Neuronal stem cell (in vitro differentiated cells): Measurements from ENCODE around the gene TTPAL.

Experiments
- DNase-seq: peaks from one replicate; pipeline ENCODE4 v3.0.0-alpha.2; 2013; ENCODE audit warnings: low spot score
- H2AFZ ChIP-seq: one replicate; pipeline ENCODE4 v1.6.1; 2013; ENCODE audit warnings: mild to moderate bottlenecking, low read length, inconsistent platforms
- H2AK5ac ChIP-seq: 2 replicates; pipeline ENCODE4 v1.6.1; 2013; ENCODE audit warnings: low read depth, mild to moderate bottlenecking, inconsistent platforms, low read length, moderate library complexity, mixed read lengths
- H2BK120ac ChIP-seq: 2 replicates; pipeline ENCODE4 v1.6.1; 2013; ENCODE audit warnings: low read depth, mild to moderate bottlenecking, inconsistent platforms, low read length, moderate library complexity, mixed read lengths
- H2BK12ac ChIP-seq: one replicate; pipeline ENCODE4 v1.6.1; 2013; ENCODE audit warnings: low read length, inconsistent platforms
- H2BK15ac ChIP-seq: 2 replicates; pipeline ENCODE4 v1.6.1; 2013; ENCODE audit warnings: mild to moderate bottlenecking, low read length, inconsistent platforms, mixed read lengths
- H2BK5ac ChIP-seq: one replicate; pipeline ENCODE4 v1.6.1; 2013; ENCODE audit warnings: inconsistent platforms, mild to moderate bottlenecking, low read length, moderate library complexity
- H3K14ac ChIP-seq: one replicate; pipeline ENCODE4 v1.6.1; 2013; ENCODE audit warnings: low read length, inconsistent platforms
- H3K18ac ChIP-seq: 2 replicates; pipeline ENCODE4 v1.6.1; 2013; ENCODE audit warnings: low read length, inconsistent platforms
- H3K23ac ChIP-seq: 2 replicates; pipeline ENCODE4 v1.6.1; 2013; ENCODE audit warnings: low read depth, mild to moderate bottlenecking, mixed read lengths, low read length, inconsistent platforms; ENCODE audit not compliant: poor library complexity
- H3K27ac ChIP-seq: replicated peaks from 3 replicates; pipeline ENCODE4 v1.5.1; 2013; ENCODE audit warnings: low read length, inconsistent platforms
- H3K27me3 ChIP-seq, 3 experiments: 2 replicates each; pipeline ENCODE4 v1.6.1; 2013; ENCODE audit warnings: low read length in 3 of 3, mild to moderate bottlenecking in 2 of 3, inconsistent platforms in 1 of 3, low read depth in 1 of 3, mixed read lengths in 1 of 3, moderate library complexity in 1 of 3; ENCODE audit not compliant: control insufficient read depth in 3 of 3, insufficient read depth in 3 of 3
- H3K36me3 ChIP-seq, 2 donors: replicated peaks in 1 of 2; 2 replicates each; pipeline ENCODE4 v1.6.1; 2013; ENCODE audit warnings: low read length in 2 of 2; ENCODE audit not compliant: control insufficient read depth in 2 of 2, insufficient read depth in 2 of 2
- H3K4ac ChIP-seq: 2 replicates; pipeline ENCODE4 v1.6.1; 2013; ENCODE audit warnings: inconsistent platforms, mild to moderate bottlenecking, low read length, moderate library complexity
- H3K4me1 ChIP-seq, 2 donors: 1 replicate in 1 of 2; 2 replicates in 1 of 2; pipeline ENCODE4 v1.6.1; 2013; ENCODE audit warnings: low read length in 2 of 2, low read depth in 1 of 2; ENCODE audit not compliant: control insufficient read depth in 2 of 2, insufficient read depth in 1 of 2
- H3K4me2 ChIP-seq: one replicate; pipeline ENCODE4 v1.6.1; 2013; ENCODE audit warnings: mild to moderate bottlenecking, low read length, inconsistent platforms; ENCODE audit not compliant: insufficient read depth, poor library complexity, severe bottlenecking
- H3K4me3 ChIP-seq, 2 donors: 2 replicates each; pipeline ENCODE4 v1.5.1; 2013; ENCODE audit warnings: low read length in 2 of 2, mild to moderate bottlenecking in 2 of 2, inconsistent platforms in 1 of 2, moderate library complexity in 1 of 2
- H3K79me1 ChIP-seq: one replicate; pipeline ENCODE4 v1.6.1; 2013; ENCODE audit warnings: low read depth, mild to moderate bottlenecking, inconsistent platforms, low read length, moderate library complexity
- H3K9ac ChIP-seq: one replicate; pipeline ENCODE4 v1.6.1; 2013; ENCODE audit warnings: mild to moderate bottlenecking, low read depth, low read length, inconsistent platforms; ENCODE audit not compliant: poor library complexity
- H3K9me3 ChIP-seq, 2 donors: replicated peaks in 1 of 2; 2 replicates each; pipeline versions ENCODE3 to v1.6.1; 2013; ENCODE audit warnings: low read length in 2 of 2, mild to moderate bottlenecking in 2 of 2, inconsistent platforms in 1 of 2, low read depth in 1 of 2, mixed read lengths in 1 of 2, moderate library complexity in 1 of 2; ENCODE audit not compliant: control insufficient read depth in 2 of 2, insufficient read depth in 1 of 2
- H4K8ac ChIP-seq: one replicate; pipeline ENCODE4 v1.6.1; 2013; ENCODE audit warnings: low read depth, mild to moderate bottlenecking, inconsistent platforms, low read length, moderate library complexity
- H4K91ac ChIP-seq: one replicate; pipeline ENCODE4 v1.6.1; 2013; ENCODE audit warnings: low read length, low read depth, mild to moderate bottlenecking, inconsistent platforms; ENCODE audit not compliant: poor library complexity
- WGBS, 2 donors: extraction: QIAGEN DNeasy Blood & Tissue Kit; methylation state at CpG; one replicate each; pipeline ENCODE4 v1.1.7; 2013; ENCODE audit warnings: missing lambda C conversion rate in 2 of 2, mixed read lengths in 1 of 2; ENCODE audit not compliant: insufficient read length in 2 of 2, insufficient replicate concordance in 1 of 2; ENCODE audit errors: extremely low coverage in 2 of 2; 5-methylcytosine and 5-hydroxymethylcytosine counted together

TTPAL gene

DNA sequence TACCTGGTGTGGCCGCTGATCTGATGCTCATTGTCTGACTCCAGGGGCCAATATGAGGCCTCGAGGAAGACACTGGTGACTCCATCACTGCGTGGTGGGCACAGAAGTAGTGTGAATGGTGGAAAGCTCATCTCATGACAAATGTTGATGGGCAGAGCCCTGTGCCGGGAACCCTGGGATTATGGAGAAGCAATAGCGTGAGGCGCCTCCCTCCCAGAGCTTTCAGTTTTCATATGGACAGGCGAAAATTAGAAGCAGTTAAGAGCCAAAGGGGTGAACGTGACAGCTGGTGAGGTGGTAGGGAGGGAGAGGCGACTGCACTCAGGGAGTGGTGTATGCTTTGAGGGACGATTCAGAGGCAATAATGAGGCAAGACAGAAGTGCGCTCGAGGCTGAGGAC is 39.3 kb upstream of the TTPAL start:
- Histone ChIP-seq H3K4me1 (peaks cover 0 to 2% of the 10 kb centered on the region in 2 donors), H4K8ac (no peak overlapping the region), H4K91ac (no peak overlapping the region), H3K79me1 (no peaks in the 10 kb centered on the region), H2BK5ac (no peak overlapping the region), H2BK120ac (no peak overlapping the region), H3K27ac (no peak overlapping the region), H3K23ac (no peak overlapping the region), H3K18ac (peak overlapping the region; percentile 52), H3K9me3 (no peaks in the 10 kb centered on the region), H3K4me2 (no peak overlapping the region), H3K36me3 (no peaks in the 10 kb centered on the region), H2AFZ (no peak overlapping the region), H3K27me3 (no peaks in the 10 kb centered on the region), H2AK5ac (no peak overlapping the region), H2BK12ac (peak overlapping the region; percentile 63), H3K4ac (no peak overlapping the region), H3K14ac (peak overlapping the region; percentile 79), H3K9ac (no peak overlapping the region), H2BK15ac (no peak overlapping the region), H3K4me3 (no peak overlapping the region)
- no peak for DNase-seq
- no CpG with 5 or more reads among the region's 12 CpGs for WGBS, 2 donors

DNA sequence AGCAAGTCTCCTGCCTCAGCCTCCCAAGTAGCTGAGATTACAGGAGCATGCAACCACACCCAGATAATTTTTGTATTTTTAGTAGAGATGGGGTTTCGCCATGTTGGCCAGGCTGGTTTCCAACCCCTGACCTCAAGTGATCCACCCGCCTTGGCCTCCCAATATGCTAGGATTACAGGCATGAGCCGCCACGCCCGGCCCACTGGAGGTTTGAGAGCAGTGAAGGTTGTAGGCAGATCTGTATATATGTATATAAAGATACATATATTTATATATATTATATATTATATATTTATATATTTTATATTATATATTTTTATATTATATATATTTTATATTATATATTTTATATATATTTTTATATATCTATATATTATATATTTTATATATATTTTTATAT is 38.2 kb upstream of the TTPAL start:
- Histone ChIP-seq H3K18ac (no peak overlapping the region), H3K4me1 (no peaks in the 10 kb centered on the region), H2AK5ac (no peak overlapping the region), H3K14ac (no peak overlapping the region), H2AFZ (peak overlapping the region; percentile 10), H3K23ac (no peak overlapping the region), H3K27ac (no peak overlapping the region), H3K4ac (no peak overlapping the region), H3K4me3 (no peak overlapping the region), H3K27me3 (no peaks in the 10 kb centered on the region), H3K9me3 (no peaks in the 10 kb centered on the region), H3K79me1 (no peaks in the 10 kb centered on the region), H2BK120ac (no peak overlapping the region), H3K9ac (no peak overlapping the region), H3K36me3 (no peaks in the 10 kb centered on the region), H2BK15ac (no peak overlapping the region), H3K4me2 (no peak overlapping the region), H2BK12ac (no peak overlapping the region), H2BK5ac (no peak overlapping the region), H4K8ac (no peak overlapping the region), H4K91ac (no peak overlapping the region)
- WGBS, 2 donors: no CpG with 5 or more reads among the region's 5 CpGs
- no peak for DNase-seq

DNA sequence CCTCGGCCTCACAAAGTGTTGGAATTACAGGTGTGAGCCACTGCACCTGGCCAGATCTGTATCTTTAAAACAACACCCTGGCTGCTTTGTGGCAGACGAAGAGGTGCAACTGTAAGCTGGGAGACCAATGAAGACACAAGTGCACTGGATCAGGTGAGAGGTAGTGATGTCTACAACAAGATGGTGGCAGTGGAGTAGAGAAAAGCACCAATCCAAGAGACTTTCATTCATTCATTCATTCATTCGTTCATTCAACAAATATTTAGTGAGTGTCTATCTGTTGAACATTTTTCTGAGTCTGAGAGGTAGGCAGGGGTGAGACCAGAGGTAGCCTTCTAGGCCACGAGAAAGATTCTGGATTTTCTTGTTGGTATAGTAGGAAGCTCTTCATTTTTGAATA is 36.9 kb upstream of the TTPAL start:
- H2BK5ac ChIP-seq: no peak overlapping the region
- no peaks in the 10 kb centered on the region for H3K9me3 ChIP-seq
- no peak overlapping the region for H3K27ac ChIP-seq
- no peak overlapping the region for H2BK15ac ChIP-seq
- no peak overlapping the region for H2BK120ac ChIP-seq
- H3K4me3 ChIP-seq: no peak overlapping the region
- H3K4ac ChIP-seq: no peak overlapping the region
- no peaks in the 10 kb centered on the region for H3K79me1 ChIP-seq
- H3K18ac ChIP-seq: no peak overlapping the region
- no peaks in the 10 kb centered on the region for H3K36me3 ChIP-seq
- no peak overlapping the region for H2AFZ ChIP-seq
- no peak overlapping the region for H3K9ac ChIP-seq
- H3K4me1 ChIP-seq: no peaks in the 10 kb centered on the region
- H2BK12ac ChIP-seq: no peak overlapping the region
- no CpG with 5 or more reads among the region's 4 CpGs for WGBS, 2 donors
- no peak overlapping the region for H4K91ac ChIP-seq
- H3K14ac ChIP-seq: no peak overlapping the region
- DNase-seq: no peak
- H3K27me3 ChIP-seq: no peaks in the 10 kb centered on the region
- H4K8ac ChIP-seq: no peak overlapping the region
- no peak overlapping the region for H2AK5ac ChIP-seq
- no peak overlapping the region for H3K4me2 ChIP-seq
- H3K23ac ChIP-seq: no peak overlapping the region

DNA sequence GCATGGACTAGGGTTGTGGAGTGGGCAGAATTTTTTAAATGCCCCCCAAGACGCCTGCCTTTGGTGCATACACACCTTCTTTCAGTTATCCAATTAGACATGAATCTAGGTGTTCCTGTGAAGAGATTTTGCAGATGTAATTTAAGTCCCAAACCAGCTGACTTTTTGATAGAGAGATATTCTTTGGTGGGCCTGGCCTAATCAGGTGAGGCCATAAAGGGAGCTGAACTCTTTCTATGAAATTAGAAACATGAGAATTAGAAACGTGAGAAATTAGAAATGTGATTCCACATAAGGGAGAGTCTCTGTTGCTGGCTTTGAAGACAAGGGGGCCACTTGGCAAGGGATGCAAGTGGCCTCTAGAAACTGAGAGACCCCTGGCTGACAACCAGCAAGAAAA is 36.4 kb upstream of the TTPAL start:
- no peak overlapping the region for H4K91ac ChIP-seq

More for the DNA sequence above, 36.4 kb upstream of the TTPAL start:
- Histone ChIP-seq H3K4ac (no peak overlapping the region), H2BK12ac (no peak overlapping the region), H3K4me2 (no peak overlapping the region), H3K4me3 (no peak overlapping the region), H3K14ac (no peak overlapping the region), H2BK15ac (no peak overlapping the region), H2BK120ac (no peak overlapping the region), H2AK5ac (no peak overlapping the region), H3K4me1 (no peaks in the 10 kb centered on the region), H3K27me3 (no peaks in the 10 kb centered on the region), H3K36me3 (no peaks in the 10 kb centered on the region), H3K18ac (no peak overlapping the region), H4K8ac (no peak overlapping the region), H3K23ac (no peak overlapping the region), H3K9ac (no peak overlapping the region), H3K79me1 (no peaks in the 10 kb centered on the region), H3K9me3 (no peaks in the 10 kb centered on the region), H3K27ac (no peak overlapping the region), H2AFZ (no peak overlapping the region), H2BK5ac (no peak overlapping the region)
- no CpG with 5 or more reads among the region's 2 CpGs for WGBS, 2 donors
- DNase-seq: no peak
